ENCODE measurements around the gene NRP1. TPM values are rescaled to one million over a fixed set of nuclear protein-coding genes. Genes with fewer than 3 reads are reported as not detected.
"Not testable (repeated sequence)": the region's sequence is repeated elsewhere in the genome, so short reads cannot be mapped to it uniquely, and the experiment has no call there.

NRP1 gene
- total and polyA plus RNA-seq, 9 donors = 80.1 to 140 (median 112) TPM

GRCh38 chr10:33147013-33147310, 187.5 kb downstream of the NRP1 start:
- H3K9me3 ChIP-seq (replicated peaks; ENCODE audit: control insufficient read depth, low read depth, low read length) = no peaks in the 10 kb centered on the region
- no peak for DNase-seq
- H3K4me3 ChIP-seq (ENCODE audit: low read length) = no peak overlapping the region
- no peaks in the 10 kb centered on the region for H3K36me3 ChIP-seq (ENCODE audit: control insufficient read depth, insufficient read depth, low read length)
- WGBS (ENCODE audit: insufficient coverage) = no CpG with 5 or more reads among the region's 3 CpGs
- H3K27ac ChIP-seq (ENCODE audit: low read length) = no peak overlapping the region
- H3K27me3 ChIP-seq (ENCODE audit: control insufficient read depth, insufficient read depth, low read length) = no peaks in the 10 kb centered on the region
- peaks cover 13% of the 10 kb centered on the region for H3K4me1 ChIP-seq (ENCODE audit: control insufficient read depth, insufficient read depth, low read length)

GRCh38 chr10:33146189-33147012, 188.1 kb downstream of the NRP1 start:
- Histone ChIP-seq H3K36me3 (ENCODE audit: control insufficient read depth, insufficient read depth, low read length) (no peaks in the 10 kb centered on the region), H3K27me3 (ENCODE audit: control insufficient read depth, insufficient read depth, low read length) (no peaks in the 10 kb centered on the region), H3K4me3 (ENCODE audit: low read length) (no peak overlapping the region), H3K9me3 (replicated peaks; ENCODE audit: control insufficient read depth, low read depth, low read length) (no peaks in the 10 kb centered on the region), H3K27ac (ENCODE audit: low read length) (no peak overlapping the region), H3K4me1 (ENCODE audit: control insufficient read depth, insufficient read depth, low read length) (peaks cover 15% of the 10 kb centered on the region)
- 80% methylated on average over 6 of the region's 10 CpGs for WGBS (ENCODE audit: insufficient coverage)
- DNase-seq = no peak

- no peaks in the 10 kb centered on the region for H3K36me3 ChIP-seq (ENCODE audit: control insufficient read depth, insufficient read depth, low read length)
- 78% methylated on average over 7 of the region's 8 CpGs for WGBS (ENCODE audit: insufficient coverage)
- no peaks in the 10 kb centered on the region for H3K9me3 ChIP-seq (replicated peaks; ENCODE audit: control insufficient read depth, low read depth, low read length)
- H3K4me3 ChIP-seq (ENCODE audit: low read length) = no peak overlapping the region
- H3K27ac ChIP-seq (ENCODE audit: low read length) = no peak overlapping the region
- no peak for DNase-seq
- peaks cover 20% of the 10 kb centered on the region for H3K4me1 ChIP-seq (ENCODE audit: control insufficient read depth, insufficient read depth, low read length)
- no peaks in the 10 kb centered on the region for H3K27me3 ChIP-seq (ENCODE audit: control insufficient read depth, insufficient read depth, low read length)
Measured at GRCh38 chr10:33145451-33146188, 188.8 kb downstream of the NRP1 start.

- no peaks in the 10 kb centered on the region for H3K27me3 ChIP-seq (ENCODE audit: control insufficient read depth, insufficient read depth, low read length)
- H3K36me3 ChIP-seq (ENCODE audit: control insufficient read depth, insufficient read depth, low read length) = no peaks in the 10 kb centered on the region
- peaks cover 20% of the 10 kb centered on the region for H3K4me1 ChIP-seq (ENCODE audit: control insufficient read depth, insufficient read depth, low read length)
- no peak for DNase-seq
- H3K27ac ChIP-seq (ENCODE audit: low read length) = no peak overlapping the region
- 68% methylated on average over 3 of the region's 5 CpGs for WGBS (ENCODE audit: insufficient coverage)
- H3K4me3 ChIP-seq (ENCODE audit: low read length) = no peak overlapping the region
- no peaks in the 10 kb centered on the region for H3K9me3 ChIP-seq (replicated peaks; ENCODE audit: control insufficient read depth, low read depth, low read length)
Measured at GRCh38 chr10:33143160-33143728, 191.2 kb downstream of the NRP1 start.

GRCh38 chr10:33142295-33142694, 192.2 kb downstream of the NRP1 start:
- Histone ChIP-seq H3K27ac (ENCODE audit: low read length) (no peak overlapping the region), H3K36me3 (ENCODE audit: control insufficient read depth, insufficient read depth, low read length) (no peaks in the 10 kb centered on the region), H3K4me3 (ENCODE audit: low read length) (no peak overlapping the region), H3K27me3 (ENCODE audit: control insufficient read depth, insufficient read depth, low read length) (peaks cover 2% of the 10 kb centered on the region), H3K9me3 (replicated peaks; ENCODE audit: control insufficient read depth, low read depth, low read length) (no peaks in the 10 kb centered on the region), H3K4me1 (ENCODE audit: control insufficient read depth, insufficient read depth, low read length) (peaks cover 20% of the 10 kb centered on the region)
- peak; percentile 80 for DNase-seq
- whole genome bisulfite sequencing (ENCODE audit: insufficient coverage) = 5% methylated on average over 2 of the region's 4 CpGs

- H3K4me1 ChIP-seq (ENCODE audit: control insufficient read depth, insufficient read depth, low read length) = peaks cover 22% of the 10 kb centered on the region
- no peak for DNase-seq
- no peak overlapping the region for H3K4me3 ChIP-seq (ENCODE audit: low read length)
- WGBS (ENCODE audit: insufficient coverage) = no CpG with 5 or more reads among the region's 3 CpGs
- H3K36me3 ChIP-seq (ENCODE audit: control insufficient read depth, insufficient read depth, low read length) = no peaks in the 10 kb centered on the region
- H3K27me3 ChIP-seq (ENCODE audit: control insufficient read depth, insufficient read depth, low read length) = peaks cover 2% of the 10 kb centered on the region
- no peak overlapping the region for H3K27ac ChIP-seq (ENCODE audit: low read length)
- H3K9me3 ChIP-seq (replicated peaks; ENCODE audit: control insufficient read depth, low read depth, low read length) = no peaks in the 10 kb centered on the region
Measured at GRCh38 chr10:33141251-33141650, 193.2 kb downstream of the NRP1 start.

- Histone ChIP-seq H3K9me3 (replicated peaks; ENCODE audit: control insufficient read depth, low read depth, low read length) (no peaks in the 10 kb centered on the region), H3K36me3 (ENCODE audit: control insufficient read depth, insufficient read depth, low read length) (no peaks in the 10 kb centered on the region), H3K27me3 (ENCODE audit: control insufficient read depth, insufficient read depth, low read length) (peaks cover 2% of the 10 kb centered on the region), H3K4me1 (ENCODE audit: control insufficient read depth, insufficient read depth, low read length) (peaks cover 21% of the 10 kb centered on the region), H3K4me3 (ENCODE audit: low read length) (no peak overlapping the region), H3K27ac (ENCODE audit: low read length) (no peak overlapping the region)
- DNase-seq = no peak
- 82% methylated on average over 10 of the region's 12 CpGs for WGBS (ENCODE audit: insufficient coverage)
Measured at GRCh38 chr10:33139181-33139646, 195.3 kb downstream of the NRP1 start.

GRCh38 chr10:33138686-33139085, 195.8 kb downstream of the NRP1 start:
- H3K9me3 ChIP-seq (replicated peaks; ENCODE audit: control insufficient read depth, low read depth, low read length); DNase-seq; H3K27me3 ChIP-seq (ENCODE audit: control insufficient read depth, insufficient read depth, low read length); H3K4me3 ChIP-seq (ENCODE audit: low read length); H3K27ac ChIP-seq (ENCODE audit: low read length); H3K36me3 ChIP-seq (ENCODE audit: control insufficient read depth, insufficient read depth, low read length): not testable (repeated sequence)
- H3K4me1 ChIP-seq (ENCODE audit: control insufficient read depth, insufficient read depth, low read length) = peaks cover 23% of the 10 kb centered on the region
- 91% methylated on average over 6 of the region's 10 CpGs for WGBS (ENCODE audit: insufficient coverage)

GRCh38 chr10:33137356-33138005, 197.0 kb downstream of the NRP1 start:
- Histone ChIP-seq H3K4me3 (ENCODE audit: low read length) (no peak overlapping the region), H3K4me1 (ENCODE audit: control insufficient read depth, insufficient read depth, low read length) (peaks cover 18% of the 10 kb centered on the region), H3K9me3 (replicated peaks; ENCODE audit: control insufficient read depth, low read depth, low read length) (no peaks in the 10 kb centered on the region), H3K27ac (ENCODE audit: low read length) (no peak overlapping the region), H3K27me3 (ENCODE audit: control insufficient read depth, insufficient read depth, low read length) (peaks cover 2% of the 10 kb centered on the region), H3K36me3 (ENCODE audit: control insufficient read depth, insufficient read depth, low read length) (no peaks in the 10 kb centered on the region)
- WGBS (ENCODE audit: insufficient coverage) = 93% methylated on average over 5 of the region's 12 CpGs
- DNase-seq = no peak

GRCh38 chr10:33136781-33137180, 197.7 kb downstream of the NRP1 start:
- peaks cover 2% of the 10 kb centered on the region for H3K27me3 ChIP-seq (ENCODE audit: control insufficient read depth, insufficient read depth, low read length)
- no CpG with 5 or more reads among the region's 1 CpG for WGBS (ENCODE audit: insufficient coverage)

More at GRCh38 chr10:33136781-33137180, 197.7 kb downstream of the NRP1 start:
- H3K36me3 ChIP-seq (ENCODE audit: control insufficient read depth, insufficient read depth, low read length) = no peaks in the 10 kb centered on the region
- no peak for DNase-seq
- H3K4me1 ChIP-seq (ENCODE audit: control insufficient read depth, insufficient read depth, low read length) = peaks cover 14% of the 10 kb centered on the region
- H3K9me3 ChIP-seq (replicated peaks; ENCODE audit: control insufficient read depth, low read depth, low read length) = no peaks in the 10 kb centered on the region
- no peak overlapping the region for H3K27ac ChIP-seq (ENCODE audit: low read length)
- H3K4me3 ChIP-seq (ENCODE audit: low read length) = no peak overlapping the region

Data from muscle of leg (tissue), 11 donors.